ENCODE data around the gene ZSCAN30. TPM values are rescaled to one million over a fixed set of nuclear protein-coding genes. Genes with fewer than 3 reads are reported as not detected.
"Not testable (repeated sequence)": the region's sequence is repeated elsewhere in the genome, so short reads cannot be mapped to it uniquely, and the experiment has no call there.

Gene ZSCAN30
- total RNA-seq, 1 donor from 2014 or later: 10.2 TPM

DNA sequence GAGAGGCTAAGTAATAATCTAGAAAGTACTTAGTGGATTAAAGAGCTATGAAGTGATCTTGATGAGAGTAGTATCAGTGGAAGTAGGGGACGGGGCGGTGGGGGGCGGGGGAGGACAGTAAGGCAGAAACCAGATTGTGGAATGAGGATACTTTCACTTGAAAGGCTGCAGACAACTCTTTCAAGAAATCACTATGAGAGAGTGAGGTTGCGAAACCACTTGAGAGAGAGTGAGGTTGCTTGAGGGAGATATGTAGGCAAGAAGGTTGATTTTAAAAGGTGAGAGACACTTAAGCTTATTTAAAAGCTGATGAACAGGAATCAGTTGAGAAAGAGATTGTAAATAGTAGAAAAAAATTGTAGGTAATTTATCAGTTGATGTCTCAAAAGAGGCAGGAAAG, 45.4 kb downstream of the ZSCAN30 start:
- Mint-ChIP-seq H3K27me3 (ENCODE audit: insufficient read depth) (no peaks in the 10 kb centered on the region), H3K27ac (no peak overlapping the region), H3K9me3 (peaks cover 48% of the 10 kb centered on the region), H3K4me1 (ENCODE audit: low read depth) (peaks cover 12% of the 10 kb centered on the region), H3K36me3 (ENCODE audit: low read depth) (peaks cover 69% of the 10 kb centered on the region), H3K4me3 (no peak overlapping the region)
- DNase-seq (ENCODE audit: low spot score): no peak
- intact Hi-C loops (cut with micrococcal nuclease): loop anchor here (5.0 to 10.0 kb wide), 2 partner anchors 338 to 730 kb away; partner anchors contain the start of genes GALNT1 and RMP24

DNA sequence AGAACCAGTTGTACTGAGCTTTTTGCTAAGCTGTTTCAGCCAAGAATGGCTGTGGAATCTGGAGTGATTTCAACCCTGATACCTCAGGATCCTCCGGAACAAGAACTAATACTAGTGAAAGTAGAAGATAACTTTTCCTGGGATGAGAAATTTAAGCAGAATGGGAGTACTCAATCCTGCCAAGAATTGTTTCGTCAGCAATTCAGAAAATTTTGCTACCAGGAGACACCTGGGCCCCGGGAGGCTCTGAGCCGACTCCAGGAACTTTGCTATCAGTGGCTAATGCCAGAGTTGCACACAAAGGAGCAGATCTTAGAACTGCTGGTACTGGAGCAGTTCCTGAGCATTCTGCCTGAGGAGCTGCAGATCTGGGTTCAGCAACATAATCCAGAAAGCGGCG, 47.6 kb downstream of the ZSCAN30 start:
- H3K36me3 Mint-ChIP-seq (ENCODE audit: low read depth): peaks cover 52% of the 10 kb centered on the region
- peak overlapping the region; percentile 97 for H3K4me3 Mint-ChIP-seq
- no peak overlapping the region for H3K27ac Mint-ChIP-seq
- intact Hi-C loops (cut with micrococcal nuclease): loop anchor here (5.0 to 10.0 kb wide), 2 partner anchors 340 to 732 kb away; partner anchors contain the start of genes GALNT1 and RMP24
- H3K4me1 Mint-ChIP-seq (ENCODE audit: low read depth): peaks cover 12% of the 10 kb centered on the region
- DNase-seq (ENCODE audit: low spot score): no peak
- no peaks in the 10 kb centered on the region for H3K27me3 Mint-ChIP-seq (ENCODE audit: insufficient read depth)
- peaks cover 41% of the 10 kb centered on the region for H3K9me3 Mint-ChIP-seq

DNA sequence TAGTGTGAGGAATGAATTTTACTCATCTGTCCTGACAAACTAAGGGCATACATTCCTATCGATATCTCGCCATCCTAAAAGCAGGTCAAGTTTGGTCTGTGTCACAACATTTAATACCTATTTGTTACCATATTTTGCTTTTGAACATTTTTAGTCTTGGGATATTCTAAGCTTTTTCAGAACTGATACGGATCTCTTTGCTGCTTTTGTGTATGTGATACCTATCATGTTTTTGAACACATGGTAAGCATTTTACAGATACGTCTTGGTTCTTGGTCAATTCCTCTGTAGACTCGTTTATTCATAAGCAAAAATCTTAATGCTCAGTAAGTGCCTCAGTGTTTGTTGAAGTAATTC, 48.6 kb downstream of the ZSCAN30 start:
- H3K9me3 Mint-ChIP-seq: peaks cover 32% of the 10 kb centered on the region
- peaks cover 42% of the 10 kb centered on the region for H3K36me3 Mint-ChIP-seq (ENCODE audit: low read depth)
- H3K27me3 Mint-ChIP-seq (ENCODE audit: insufficient read depth): no peaks in the 10 kb centered on the region
- DNase-seq (ENCODE audit: low spot score): no peak
- intact Hi-C loops (cut with micrococcal nuclease): loop anchor here (1.0 to 10.0 kb wide), 8 partner anchors 27 to 887 kb away; partner anchors contain the start of genes ELP2, GALNT1, RMP24 and SLC39A6
- H3K4me3 Mint-ChIP-seq: peak overlapping the region; percentile 97
- H3K4me1 Mint-ChIP-seq (ENCODE audit: low read depth): peaks cover 12% of the 10 kb centered on the region
- peak overlapping the region; percentile 97 for H3K27ac Mint-ChIP-seq

DNA sequence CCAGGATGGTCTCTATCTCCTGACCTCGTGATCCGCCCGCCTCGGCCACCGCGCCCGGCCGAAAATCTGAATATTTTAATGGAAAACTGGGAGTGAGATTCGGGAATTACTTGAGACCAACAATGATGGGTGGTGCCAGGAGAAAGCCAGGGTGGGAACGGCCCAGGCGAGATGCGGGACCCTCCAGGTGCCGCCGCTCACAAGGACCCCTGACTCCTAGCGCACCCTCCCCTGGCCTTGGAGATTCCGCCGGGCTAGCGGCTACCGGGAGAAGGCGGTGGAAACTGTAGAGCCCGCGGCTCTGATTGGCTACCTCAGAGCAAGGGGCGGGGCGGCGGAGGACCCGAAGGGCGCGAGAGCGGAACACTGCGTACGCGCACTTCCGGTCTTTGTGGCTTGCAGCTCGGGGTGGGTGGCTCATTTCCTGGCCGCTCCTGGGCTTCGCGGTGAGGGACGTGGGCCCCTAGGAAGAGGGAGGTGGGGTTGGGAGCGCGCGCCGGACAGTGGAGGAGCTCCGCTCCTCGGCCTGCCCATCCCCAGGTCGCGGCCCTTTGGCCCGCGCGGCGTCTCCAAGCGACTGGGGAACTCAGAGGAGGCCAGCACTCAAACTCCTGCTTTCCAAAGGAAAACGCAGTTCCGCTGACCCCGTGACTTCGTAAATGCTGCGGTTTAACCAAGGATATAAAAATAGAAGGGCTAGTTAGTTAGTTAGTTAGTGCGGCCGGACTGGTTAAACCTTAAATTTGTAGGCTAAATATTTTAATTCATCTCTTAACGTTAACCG, 49.2 kb downstream of the ZSCAN30 start, which contains the start of gene ZNF397:
TSS of gene ZNF397 (plus strand) at position 371 of the 784 bp plus-strand sequence. CDS start 1,437 bp downstream, outside the sequence.
- H3K27me3 Mint-ChIP-seq (ENCODE audit: insufficient read depth): no peaks in the 10 kb centered on the region
- peak within 1 kb of the TSS; percentile 97 for H3K4me3 Mint-ChIP-seq
- DNase-seq (ENCODE audit: low spot score): peak; percentile 95
- peaks cover 12% of the 10 kb centered on the region for H3K4me1 Mint-ChIP-seq (ENCODE audit: low read depth)
- H3K27ac Mint-ChIP-seq: peak within 1 kb of the TSS; percentile 97
- peaks cover 36% of the 10 kb centered on the region for H3K36me3 Mint-ChIP-seq (ENCODE audit: low read depth)
- intact Hi-C loops (cut with micrococcal nuclease): loop anchor here (1.0 to 10.0 kb wide), 13 partner anchors 10 to 888 kb away; partner anchors contain the start of genes ELP2, GALNT1, INO80C and RMP24
- H3K9me3 Mint-ChIP-seq: peaks cover 26% of the 10 kb centered on the region

DNA sequence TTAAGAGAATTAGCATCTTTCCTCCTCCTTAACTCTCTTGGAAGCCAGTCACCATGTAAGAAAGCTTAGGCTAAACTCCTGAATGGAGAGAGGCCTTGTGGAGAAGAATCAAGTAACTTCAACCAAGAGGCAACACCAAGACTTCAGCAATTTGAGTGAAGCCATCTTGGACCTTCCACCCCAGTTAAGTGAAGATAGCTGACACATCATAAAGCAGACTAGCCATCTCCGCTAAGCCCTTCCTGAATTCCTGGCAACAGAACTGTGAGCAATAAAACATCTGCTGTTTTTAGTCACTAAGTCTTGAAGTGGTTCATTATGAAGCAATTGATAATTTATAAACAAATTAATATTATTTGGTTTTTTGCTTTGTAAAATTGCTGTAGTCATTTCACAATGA, 50.7 kb downstream of the ZSCAN30 start:
- Mint-ChIP-seq H3K36me3 (ENCODE audit: low read depth) (peaks cover 21% of the 10 kb centered on the region), H3K27ac (no peak overlapping the region), H3K4me3 (no peak overlapping the region), H3K9me3 (peaks cover 11% of the 10 kb centered on the region), H3K27me3 (ENCODE audit: insufficient read depth) (no peaks in the 10 kb centered on the region), H3K4me1 (ENCODE audit: low read depth) (peaks cover 12% of the 10 kb centered on the region)
- DNase-seq (ENCODE audit: low spot score): no peak
- intact Hi-C loops (cut with micrococcal nuclease): no loop called here

DNA sequence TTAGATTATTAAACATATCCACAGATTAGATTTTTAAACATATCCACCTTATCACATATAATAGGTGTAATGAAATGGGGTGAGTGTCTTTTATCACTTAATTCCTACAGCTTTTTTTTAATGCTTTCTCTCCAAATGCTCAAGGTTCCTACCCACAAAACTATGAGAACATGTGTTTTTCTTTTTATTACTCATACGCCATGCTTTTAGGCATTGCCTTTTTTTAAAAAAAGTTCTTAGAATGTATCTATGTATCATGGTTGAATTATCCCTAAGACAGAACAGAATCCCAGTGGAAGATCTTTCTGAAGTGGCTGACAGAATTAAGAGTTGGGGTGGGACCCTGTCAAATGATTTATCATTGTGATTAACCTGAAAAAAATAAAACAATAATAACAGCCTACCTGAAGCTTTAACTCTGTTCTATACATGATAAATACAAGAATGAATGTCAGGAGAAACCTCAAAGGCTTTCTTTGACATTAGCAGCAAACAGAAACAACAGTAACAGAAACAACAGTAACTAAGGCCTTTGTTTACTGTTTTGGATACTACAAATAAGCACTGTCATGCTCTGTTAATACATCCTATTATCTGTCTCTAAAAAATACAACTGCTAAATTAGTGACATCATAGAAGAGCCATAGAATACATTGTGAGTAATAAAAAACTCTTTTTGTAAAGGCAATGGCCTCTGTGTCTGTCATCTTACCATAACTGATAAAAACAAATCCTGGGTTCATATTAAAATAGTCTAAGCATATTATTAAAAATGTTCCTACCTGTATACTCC, 53.3 kb downstream of the ZSCAN30 start:
- no peaks in the 10 kb centered on the region for H3K36me3 Mint-ChIP-seq (ENCODE audit: low read depth)

DNA sequence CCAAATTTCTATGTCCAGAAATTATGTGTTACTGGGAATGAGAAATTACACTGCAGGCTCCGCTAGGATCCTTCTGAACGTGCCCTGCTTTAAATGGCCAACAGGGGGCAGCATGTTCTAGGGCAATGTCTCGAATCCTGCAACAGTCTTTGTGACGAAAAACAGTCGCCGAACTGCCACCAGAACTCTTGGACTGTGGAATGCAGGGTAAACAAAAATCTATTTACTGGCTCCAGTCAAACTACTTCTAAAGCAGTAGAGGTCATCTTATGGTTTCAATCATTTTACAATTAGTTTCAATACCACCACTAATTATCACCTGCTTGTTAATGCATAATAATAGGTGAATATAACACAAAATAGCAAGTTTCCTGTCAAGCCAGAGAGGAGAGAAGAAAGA, 59.0 kb downstream of the ZSCAN30 start:
- Mint-ChIP-seq H3K9me3 (no peaks in the 10 kb centered on the region), H3K27ac (peak overlapping the region; percentile 0), H3K4me1 (ENCODE audit: low read depth) (peaks cover 4% of the 10 kb centered on the region), H3K4me3 (peak overlapping the region; percentile 44), H3K36me3 (ENCODE audit: low read depth) (no peaks in the 10 kb centered on the region), H3K27me3 (ENCODE audit: insufficient read depth) (no peaks in the 10 kb centered on the region)
- DNase-seq (ENCODE audit: low spot score): peak; percentile 65
- intact Hi-C loops (cut with micrococcal nuclease): loop anchor here (1.0 to 5.0 kb wide), 7 partner anchors 9 to 225 kb away; partner anchors contain the start of gene ZNF24

More for the DNA sequence above, 53.3 kb downstream of the ZSCAN30 start:
- Mint-ChIP-seq H3K4me1 (ENCODE audit: low read depth) (peaks cover 6% of the 10 kb centered on the region), H3K27ac (no peak overlapping the region), H3K9me3 (no peaks in the 10 kb centered on the region), H3K27me3 (ENCODE audit: insufficient read depth) (no peaks in the 10 kb centered on the region), H3K4me3 (no peak overlapping the region)
- intact Hi-C loops (cut with micrococcal nuclease): no loop called here
- DNase-seq (ENCODE audit: low spot score): no peak

DNA sequence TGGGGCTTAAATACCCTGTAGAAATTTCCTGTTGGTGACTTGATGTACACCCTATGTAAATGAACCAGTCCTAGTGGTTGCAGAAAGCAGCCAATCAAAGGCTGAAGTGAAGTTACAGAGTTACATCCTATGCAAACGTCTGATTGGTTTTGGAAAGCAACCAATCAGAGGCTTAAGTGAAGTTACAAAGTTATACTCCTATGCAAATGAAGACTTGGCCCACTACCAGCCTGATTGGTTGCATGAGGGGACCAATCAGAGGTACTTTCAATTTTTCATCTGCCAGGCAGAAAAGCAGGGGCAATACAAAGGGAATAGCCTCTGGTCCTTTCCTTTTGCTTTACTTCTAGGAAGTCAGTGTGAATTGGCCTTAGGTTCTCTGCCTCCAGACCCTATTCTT, 62.8 kb downstream of the ZSCAN30 start:
- Mint-ChIP-seq H3K36me3 (ENCODE audit: low read depth) (no peaks in the 10 kb centered on the region), H3K27ac (no peak overlapping the region), H3K4me3 (no peak overlapping the region), H3K9me3 (no peaks in the 10 kb centered on the region), H3K27me3 (ENCODE audit: insufficient read depth) (peaks cover 3% of the 10 kb centered on the region), H3K4me1 (ENCODE audit: low read depth) (peaks cover 4% of the 10 kb centered on the region)
- intact Hi-C loops (cut with micrococcal nuclease): no loop called here
- no peak for DNase-seq (ENCODE audit: low spot score)

DNA sequence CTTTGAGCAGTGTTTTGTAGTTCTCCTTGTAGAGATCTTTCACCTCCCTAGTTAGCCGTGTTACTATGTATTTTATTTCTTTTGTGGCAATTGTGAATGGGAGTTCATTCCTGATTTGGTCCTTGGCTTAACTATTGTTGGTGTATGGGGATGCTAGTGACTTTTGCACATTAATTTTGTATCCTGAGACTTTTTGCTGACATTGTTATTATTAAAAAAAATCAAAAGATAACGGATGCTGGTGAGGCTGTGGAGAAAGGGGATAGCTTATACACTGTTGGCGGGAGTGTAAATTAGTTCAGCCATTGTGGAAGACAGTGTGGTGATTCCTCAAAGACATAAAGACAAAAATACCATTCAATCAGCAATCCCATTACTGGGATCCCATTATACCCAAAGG, 66.2 kb downstream of the ZSCAN30 start:
- peaks cover 3% of the 10 kb centered on the region for H3K27me3 Mint-ChIP-seq (ENCODE audit: insufficient read depth)
- no peaks in the 10 kb centered on the region for H3K9me3 Mint-ChIP-seq
- H3K27ac Mint-ChIP-seq: no peak overlapping the region
- no peaks in the 10 kb centered on the region for H3K4me1 Mint-ChIP-seq (ENCODE audit: low read depth)
- no peak overlapping the region for H3K4me3 Mint-ChIP-seq
- DNase-seq (ENCODE audit: low spot score): no peak
- intact Hi-C loops (cut with micrococcal nuclease): no loop called here
- H3K36me3 Mint-ChIP-seq (ENCODE audit: low read depth): no peaks in the 10 kb centered on the region

DNA sequence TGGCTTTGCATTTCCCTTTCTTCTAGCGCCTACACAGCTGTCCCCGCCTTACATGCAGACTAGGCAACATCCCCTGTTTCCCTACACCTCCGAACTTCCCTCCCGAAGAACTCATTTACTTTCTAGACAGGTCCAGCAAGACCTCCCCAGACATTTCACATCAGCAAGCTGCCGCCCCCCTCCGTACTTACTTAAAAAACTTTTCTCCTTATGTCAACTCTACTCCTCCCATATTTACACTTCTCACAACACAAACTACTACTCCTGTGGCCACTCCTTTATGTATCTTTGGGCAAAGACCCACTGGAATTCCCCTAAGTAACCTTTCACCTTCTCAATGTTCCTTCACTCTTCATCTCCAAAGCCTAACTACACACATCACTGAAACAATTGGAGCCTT, 69.6 kb downstream of the ZSCAN30 start:
- Mint-ChIP-seq H3K4me3 (no peak overlapping the region), H3K27ac (no peak overlapping the region), H3K4me1 (ENCODE audit: low read depth) (no peaks in the 10 kb centered on the region), H3K9me3 (no peaks in the 10 kb centered on the region), H3K36me3 (ENCODE audit: low read depth) (no peaks in the 10 kb centered on the region), H3K27me3 (ENCODE audit: insufficient read depth) (peaks cover 3% of the 10 kb centered on the region)
- intact Hi-C loops (cut with micrococcal nuclease): no loop called here
- no peak for DNase-seq (ENCODE audit: low spot score)

DNA sequence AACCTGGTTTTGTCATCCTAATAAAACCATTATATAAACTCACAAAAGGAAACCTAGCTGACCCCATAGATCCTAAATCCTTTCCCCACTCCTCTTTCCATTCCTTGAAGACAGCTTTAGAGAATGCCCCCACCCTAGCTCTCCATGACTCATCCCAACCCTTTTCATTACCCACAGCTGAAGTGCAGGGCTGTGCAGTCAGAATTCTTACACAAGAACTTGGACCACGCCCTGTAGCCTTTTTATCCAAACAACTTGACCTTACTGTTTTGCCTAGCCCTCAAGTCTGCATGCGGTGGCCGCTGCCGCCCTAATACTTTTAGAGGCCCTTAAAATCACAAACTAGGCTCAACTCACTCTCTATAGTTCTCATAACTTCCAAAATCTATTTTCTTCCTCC, 70.7 kb downstream of the ZSCAN30 start:
- H3K36me3 Mint-ChIP-seq (ENCODE audit: low read depth); intact Hi-C loops (cut with micrococcal nuclease); H3K27me3 Mint-ChIP-seq (ENCODE audit: insufficient read depth); H3K4me3 Mint-ChIP-seq; DNase-seq (ENCODE audit: low spot score); H3K4me1 Mint-ChIP-seq (ENCODE audit: low read depth); H3K9me3 Mint-ChIP-seq; H3K27ac Mint-ChIP-seq: not testable (repeated sequence)

DNA sequence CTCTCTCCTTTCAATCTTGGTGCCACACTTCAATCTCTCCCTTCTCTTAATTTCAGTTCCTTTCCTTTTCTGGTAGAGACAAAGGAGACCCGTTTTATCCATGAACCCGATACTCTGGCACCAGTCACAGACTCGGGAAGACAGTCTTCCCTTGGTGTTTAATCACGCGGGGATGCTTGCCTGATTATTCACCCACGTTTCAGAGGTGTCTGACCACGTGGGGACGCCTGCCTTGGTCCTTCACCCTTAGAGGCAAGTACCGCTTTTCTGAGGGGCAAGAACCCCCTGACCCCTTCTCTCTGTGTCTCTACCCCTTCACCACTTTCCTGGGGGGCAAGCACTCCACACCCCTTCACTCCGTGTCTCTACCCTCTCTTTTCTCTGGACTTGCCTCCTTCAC, 73.4 kb downstream of the ZSCAN30 start:
- H3K27ac Mint-ChIP-seq; H3K36me3 Mint-ChIP-seq (ENCODE audit: low read depth): not testable (repeated sequence)

DNA sequence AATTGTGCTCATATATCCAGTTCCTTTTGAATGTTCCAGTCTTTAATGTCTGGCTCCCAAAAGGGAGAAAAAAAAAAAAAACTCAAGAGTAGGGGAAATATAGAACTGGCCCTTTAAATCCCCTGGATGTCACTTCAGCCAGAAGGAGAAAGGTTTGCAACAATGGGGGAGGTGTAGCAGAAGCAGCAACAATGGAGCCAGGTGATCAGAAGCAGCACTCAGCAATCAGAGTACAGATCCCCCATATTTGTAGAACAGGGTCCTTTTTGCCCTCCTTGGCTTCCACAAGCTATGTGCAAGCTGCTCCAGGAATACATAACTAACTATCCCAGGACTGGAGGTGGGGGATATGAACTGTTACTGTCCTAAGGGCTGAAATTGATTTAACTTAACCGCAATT, 75.0 kb downstream of the ZSCAN30 start:
- Mint-ChIP-seq H3K4me1 (ENCODE audit: low read depth) (no peaks in the 10 kb centered on the region), H3K9me3 (no peaks in the 10 kb centered on the region), H3K36me3 (ENCODE audit: low read depth) (no peaks in the 10 kb centered on the region), H3K4me3 (no peak overlapping the region), H3K27me3 (ENCODE audit: insufficient read depth) (no peaks in the 10 kb centered on the region), H3K27ac (no peak overlapping the region)
- intact Hi-C loops (cut with micrococcal nuclease): no loop called here
- DNase-seq (ENCODE audit: low spot score): no peak

More for the DNA sequence above, 73.4 kb downstream of the ZSCAN30 start:
- H3K4me1 Mint-ChIP-seq (ENCODE audit: low read depth); H3K27me3 Mint-ChIP-seq (ENCODE audit: insufficient read depth); DNase-seq (ENCODE audit: low spot score); H3K9me3 Mint-ChIP-seq; intact Hi-C loops (cut with micrococcal nuclease); H3K4me3 Mint-ChIP-seq: not testable (repeated sequence)

All from activated T-helper 1 cell treated with anti-CD3 and anti-CD28 coated beads, Interleukin-12 subunit alpha, Interleukin-12 subunit beta, Interleukin-2, Interleukin-4 antibody, amounts not matched to agents 30 ng/mL and 10 ng/mL and 1 ng/mL, durations not matched to agents 14 hours and 24 hours and 36 hours (primary cell).